GM10266 (cell line): Measurements from ENCODE around the gene CD226.

ENCODE experiments used
- DNase-seq: peaks from one replicate; pipeline ENCODE4 v3.0.0; 2012; ENCODE audit errors: extremely low spot score
- TF ChIP-seq, protein P1 (sequence below): IDR thresholded peaks from 2 replicates; pipeline ENCODE4 v1.5.1; 2012; ENCODE audit warnings: mild to moderate bottlenecking, low read depth; ENCODE audit not compliant: control insufficient read depth, insufficient read depth; ENCODE audit errors: missing control alignments

Gene CD226

DNA sequence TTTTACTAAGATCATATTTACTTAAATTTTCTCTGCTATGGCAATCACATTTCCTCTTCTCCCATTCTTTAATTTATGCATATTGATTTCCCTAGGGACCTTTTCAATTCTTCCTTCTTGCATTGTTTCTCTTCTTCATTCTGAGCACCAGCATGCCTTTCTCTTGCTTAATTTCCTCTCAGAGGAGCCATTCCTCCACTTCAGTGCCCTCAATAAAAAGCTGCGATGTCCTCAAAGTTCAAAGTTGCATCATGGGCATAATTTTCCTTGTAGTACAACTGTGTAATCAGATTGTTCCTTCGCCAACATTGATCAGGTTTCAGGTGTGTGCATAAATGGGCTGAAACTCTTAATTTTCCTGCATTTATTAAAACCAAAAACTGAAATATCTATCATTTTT is 21.8 kb upstream of the CD226 start:
- TF ChIP-seq, protein P1, sequence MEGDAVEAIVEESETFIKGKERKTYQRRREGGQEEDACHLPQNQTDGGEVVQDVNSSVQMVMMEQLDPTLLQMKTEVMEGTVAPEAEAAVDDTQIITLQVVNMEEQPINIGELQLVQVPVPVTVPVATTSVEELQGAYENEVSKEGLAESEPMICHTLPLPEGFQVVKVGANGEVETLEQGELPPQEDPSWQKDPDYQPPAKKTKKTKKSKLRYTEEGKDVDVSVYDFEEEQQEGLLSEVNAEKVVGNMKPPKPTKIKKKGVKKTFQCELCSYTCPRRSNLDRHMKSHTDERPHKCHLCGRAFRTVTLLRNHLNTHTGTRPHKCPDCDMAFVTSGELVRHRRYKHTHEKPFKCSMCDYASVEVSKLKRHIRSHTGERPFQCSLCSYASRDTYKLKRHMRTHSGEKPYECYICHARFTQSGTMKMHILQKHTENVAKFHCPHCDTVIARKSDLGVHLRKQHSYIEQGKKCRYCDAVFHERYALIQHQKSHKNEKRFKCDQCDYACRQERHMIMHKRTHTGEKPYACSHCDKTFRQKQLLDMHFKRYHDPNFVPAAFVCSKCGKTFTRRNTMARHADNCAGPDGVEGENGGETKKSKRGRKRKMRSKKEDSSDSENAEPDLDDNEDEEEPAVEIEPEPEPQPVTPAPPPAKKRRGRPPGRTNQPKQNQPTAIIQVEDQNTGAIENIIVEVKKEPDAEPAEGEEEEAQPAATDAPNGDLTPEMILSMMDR: no peak
- no peak for DNase-seq

DNA sequence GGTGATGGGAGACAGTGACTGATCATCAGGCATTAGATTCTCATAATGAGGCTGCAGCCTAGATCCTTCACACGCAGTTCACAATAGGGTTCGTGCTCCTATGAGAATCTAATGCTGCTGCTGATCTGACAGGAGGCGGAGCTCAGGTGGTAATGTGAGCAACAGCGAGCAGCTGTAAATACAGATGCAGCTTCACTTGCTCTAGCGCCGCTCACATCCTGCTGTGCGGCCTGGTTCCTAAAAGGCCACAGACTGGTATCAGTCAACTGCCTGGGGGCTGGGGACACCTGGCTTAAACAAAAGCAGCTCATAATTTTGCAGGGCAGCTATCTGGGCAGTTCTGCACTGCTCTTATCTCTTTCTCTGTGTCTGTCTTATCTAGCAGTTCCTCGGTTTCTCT is 20.4 kb upstream of the CD226 start:
- TF ChIP-seq, protein P1: no peak
- DNase-seq: no peak

DNA sequence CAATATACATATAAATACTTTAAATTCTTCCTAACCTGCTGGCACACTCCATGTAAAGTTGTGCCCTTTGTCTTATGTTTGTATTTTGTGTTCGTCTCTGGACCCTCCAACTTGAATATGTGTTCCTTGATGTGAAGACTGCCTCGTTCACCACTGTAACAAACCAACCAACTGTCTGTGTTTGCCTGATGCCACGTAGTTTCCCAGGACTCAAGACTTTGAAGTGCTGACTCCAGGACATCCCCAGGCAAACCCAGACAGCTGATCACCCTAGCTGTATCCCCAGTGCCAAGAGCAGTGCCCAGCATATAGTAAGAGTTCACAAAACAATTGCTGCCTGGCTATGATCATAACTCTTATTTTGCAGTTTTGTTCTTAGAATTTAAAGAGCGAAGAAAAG is 15.5 kb upstream of the CD226 start:
- TF ChIP-seq, protein P1: no peak
- DNase-seq: no peak

DNA sequence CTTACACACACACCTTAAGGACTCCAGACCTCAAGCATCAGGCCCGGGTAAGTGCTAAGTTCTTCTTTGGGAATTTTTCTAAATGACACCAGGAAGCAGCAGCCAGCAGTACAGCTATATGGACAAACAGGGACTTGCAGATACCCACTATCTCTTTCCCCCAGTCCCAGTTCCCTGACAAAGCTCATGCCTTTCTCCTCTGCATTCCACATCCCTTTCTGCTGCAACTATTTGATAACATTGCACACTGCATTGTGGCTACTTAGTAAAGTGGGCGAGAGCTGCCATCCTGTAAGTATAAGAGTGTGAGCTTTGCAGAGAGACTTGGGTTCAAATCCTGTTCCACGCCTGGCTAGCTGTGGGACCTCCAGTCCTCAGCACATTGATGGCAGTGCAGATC is 14.0 kb upstream of the CD226 start:
- TF ChIP-seq, protein P1: no peak
- DNase-seq: no peak

DNA sequence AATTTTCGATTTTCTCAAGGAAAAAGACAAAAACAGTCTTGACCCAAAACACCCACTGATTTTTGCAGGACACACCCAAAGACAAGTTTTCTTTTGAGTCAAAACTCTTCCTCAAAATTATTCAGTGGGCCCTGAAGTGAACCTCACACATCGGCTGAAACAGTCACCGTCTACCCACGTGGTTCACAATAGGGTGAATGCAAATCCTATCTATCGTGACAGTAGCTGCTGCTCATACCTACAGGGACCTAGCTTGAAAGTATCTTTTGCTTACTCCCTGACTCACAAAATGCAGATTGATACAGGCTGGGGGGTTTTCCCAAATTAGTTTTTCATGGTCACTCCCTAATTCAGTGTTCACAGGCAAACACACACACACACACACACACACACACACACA is 10.7 kb upstream of the CD226 start:
- peak; percentile 29 for DNase-seq
- TF ChIP-seq, protein P1: no peak

DNA sequence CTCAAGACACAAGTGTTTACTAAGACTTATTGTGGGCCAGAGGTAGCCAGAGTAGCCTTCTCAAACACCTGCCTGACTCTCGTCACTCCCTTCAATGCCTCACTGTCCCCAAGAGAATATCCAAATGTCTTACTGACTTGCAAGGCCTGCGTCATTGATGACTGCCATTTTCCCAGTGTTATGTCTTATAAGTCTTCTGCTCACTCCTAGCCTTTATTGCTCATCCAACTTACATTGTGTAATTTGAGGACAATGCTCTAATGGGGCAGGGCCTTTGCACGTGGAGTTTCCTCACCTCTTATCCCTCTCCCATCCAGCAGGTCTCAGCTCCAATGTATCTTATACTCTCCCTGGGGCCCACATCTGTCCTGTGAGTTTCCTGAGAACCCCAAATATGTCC is 10.1 kb upstream of the CD226 start:
- DNase-seq: no peak
- TF ChIP-seq, protein P1: no peak

DNA sequence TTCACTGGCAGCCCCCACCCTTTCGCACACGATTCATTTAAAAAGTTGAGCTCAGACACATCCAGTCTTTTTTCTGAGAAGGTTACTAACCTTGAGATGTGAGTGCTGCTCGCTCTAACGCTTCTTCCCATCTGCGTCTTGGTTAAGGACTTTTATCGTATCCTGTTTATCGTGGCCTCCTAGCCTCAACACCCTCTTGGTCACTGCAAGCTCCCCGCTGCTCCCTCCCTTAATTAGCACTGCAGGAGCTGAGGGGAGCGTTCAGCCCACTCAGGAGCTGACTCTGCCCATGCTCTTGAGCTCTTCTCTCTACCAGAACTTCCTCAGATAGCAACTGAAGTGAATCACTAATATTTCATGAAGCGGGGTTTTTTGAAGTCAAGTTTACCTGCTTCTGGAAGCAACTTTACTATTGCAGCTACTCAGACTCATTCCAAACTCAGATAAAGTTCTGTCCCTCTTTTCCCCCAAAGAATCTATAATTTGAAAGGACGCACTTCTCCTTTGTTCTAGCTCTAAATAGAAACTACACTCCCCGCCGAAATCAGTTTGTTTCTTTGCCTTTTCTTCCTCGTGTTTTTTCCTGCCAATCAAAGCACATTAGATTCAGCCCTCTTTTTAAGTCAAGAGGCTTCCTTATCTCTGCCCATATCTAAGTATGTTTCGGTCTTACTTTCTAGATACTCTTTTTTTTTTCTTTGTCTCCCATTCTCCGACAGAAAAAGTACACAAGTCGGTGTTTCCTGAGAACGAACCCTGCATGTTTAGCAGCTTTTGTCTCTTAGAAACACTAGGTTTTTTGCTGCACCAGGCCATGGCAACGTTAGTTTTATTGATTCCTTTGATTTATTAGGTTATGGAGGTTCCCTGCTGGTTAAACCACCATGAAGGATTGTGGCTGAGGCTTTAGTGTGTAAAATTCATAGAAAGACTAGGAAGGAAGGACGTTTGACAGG is 9.3 kb upstream of the CD226 start:
- TF ChIP-seq, protein P1: no peak
- DNase-seq: no peak
